ENCODE results near the gene RPS6KA2.
A peak's percentile ranks its signal among the peaks of the same experiment; 100 is the strongest.

Gene RPS6KA2

GRCh38 chr6:166485651-166486535, 141.2 kb downstream of the RPS6KA2 start:
- no peak overlapping the region for H3K4me3 ChIP-seq (ENCODE audit: low read depth, low read length)
- H3K9me3 ChIP-seq (ENCODE audit: severe bottlenecking) = no peaks in the 10 kb centered on the region
- no peaks in the 10 kb centered on the region; the same call in 1 of the 2 replicates for H3K36me3 ChIP-seq
- H3K27me3 ChIP-seq (ENCODE audit: insufficient read depth, low read depth, severe bottlenecking) = no peaks in the 10 kb centered on the region
- peak; percentile 43 for TF ChIP-seq CTCF (IDR thresholded peaks at IDR 0.05; ENCODE audit: low read depth, low read length)
- no peak for DNase-seq
- no peak overlapping the region for H3K27ac ChIP-seq

- H3K27ac ChIP-seq = no peak overlapping the region
- DNase-seq = no peak
- no peaks in the 10 kb centered on the region for H3K9me3 ChIP-seq (ENCODE audit: severe bottlenecking)
- H3K27me3 ChIP-seq (ENCODE audit: insufficient read depth, low read depth, severe bottlenecking) = no peaks in the 10 kb centered on the region
- no peak overlapping the region for H3K4me3 ChIP-seq (ENCODE audit: low read depth, low read length)
- H3K36me3 ChIP-seq = no peaks in the 10 kb centered on the region; the same call in 1 of the 2 replicates
- no peak for TF ChIP-seq CTCF (IDR thresholded peaks at IDR 0.05; ENCODE audit: low read depth, low read length)
Measured at GRCh38 chr6:166484863-166485262, 142.2 kb downstream of the RPS6KA2 start.

GRCh38 chr6:166483573-166484250, 143.3 kb downstream of the RPS6KA2 start:
- no peak for TF ChIP-seq CTCF (IDR thresholded peaks at IDR 0.05; ENCODE audit: low read depth, low read length)
- Histone ChIP-seq H3K9me3 (ENCODE audit: severe bottlenecking) (no peaks in the 10 kb centered on the region), H3K4me3 (ENCODE audit: low read depth, low read length) (no peak overlapping the region), H3K27me3 (ENCODE audit: insufficient read depth, low read depth, severe bottlenecking) (no peaks in the 10 kb centered on the region), H3K36me3 (no peaks in the 10 kb centered on the region; the same call in 1 of the 2 replicates), H3K27ac (no peak overlapping the region)
- no peak for DNase-seq

GRCh38 chr6:166483026-166483425, 144.0 kb downstream of the RPS6KA2 start:
- Histone ChIP-seq H3K36me3 (no peaks in the 10 kb centered on the region; the same call in 1 of the 2 replicates), H3K27me3 (ENCODE audit: insufficient read depth, low read depth, severe bottlenecking) (no peaks in the 10 kb centered on the region), H3K4me3 (ENCODE audit: low read depth, low read length) (no peak overlapping the region), H3K9me3 (ENCODE audit: severe bottlenecking) (no peaks in the 10 kb centered on the region), H3K27ac (no peak overlapping the region)
- DNase-seq = no peak
- no peak for TF ChIP-seq CTCF (IDR thresholded peaks at IDR 0.05; ENCODE audit: low read depth, low read length)

GRCh38 chr6:166478782-166479592, 148.1 kb downstream of the RPS6KA2 start:
- Histone ChIP-seq H3K9me3 (ENCODE audit: severe bottlenecking) (no peaks in the 10 kb centered on the region), H3K27ac (no peak overlapping the region), H3K4me3 (ENCODE audit: low read depth, low read length) (no peak overlapping the region), H3K27me3 (ENCODE audit: insufficient read depth, low read depth, severe bottlenecking) (no peaks in the 10 kb centered on the region), H3K36me3 (no peaks in the 10 kb centered on the region)
- DNase-seq = no peak
- TF ChIP-seq CTCF (IDR thresholded peaks at IDR 0.05; ENCODE audit: low read depth, low read length) = no peak
